Erythroblast (primary cell): ENCODE data around the gene ACSM5.

Experiments used
- GATA1 ChIP-seq: IDR thresholded peaks from 2 replicates; pipeline ENCODE4 v1.6.1; 2011; ENCODE audit warnings: low read depth, mild to moderate bottlenecking, control low read depth, low read length, moderate library complexity
- POLR2A ChIP-seq: IDR thresholded peaks from 2 replicates; pipeline ENCODE4 v1.6.1; 2011; ENCODE audit warnings: mild to moderate bottlenecking, low read length

- no peak for TF ChIP-seq POLR2A
- no peak for TF ChIP-seq GATA1
Observed at GRCh38 chr16:20402651-20403050, 6.7 kb upstream of the ACSM5 start.
